GM21360 (cell line): ENCODE results near the gene SLC24A3.

Experiments used
- ATAC-seq: cut with Tn5 transposase; IDR thresholded peaks from one replicate; pipeline ENCODE4 v1.9.1; 2021; ENCODE audit warnings: mild to moderate bottlenecking, moderate library complexity; ENCODE audit not compliant: unreplicated experiment

SLC24A3 gene

DNA sequence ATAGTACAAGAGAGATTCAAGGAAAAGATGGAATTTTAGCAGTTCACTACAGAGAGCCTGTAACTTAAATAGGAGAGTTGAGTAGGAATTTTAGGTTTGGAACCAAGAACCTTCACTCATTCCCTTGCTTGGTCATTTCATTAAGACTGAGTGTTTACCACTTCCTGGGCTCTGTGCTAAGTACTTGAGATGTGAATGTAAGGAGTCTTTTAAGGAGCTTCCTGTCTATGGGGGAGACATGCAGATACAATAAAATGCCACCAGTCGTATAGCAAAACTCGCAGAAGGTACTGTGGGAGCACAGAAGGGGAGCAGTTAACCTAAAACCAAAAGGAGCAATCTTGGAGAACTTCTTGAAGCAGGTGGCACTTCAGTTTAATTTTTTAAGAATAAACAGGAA, 204.2 kb downstream of the SLC24A3 start:
- no peak for ATAC-seq

DNA sequence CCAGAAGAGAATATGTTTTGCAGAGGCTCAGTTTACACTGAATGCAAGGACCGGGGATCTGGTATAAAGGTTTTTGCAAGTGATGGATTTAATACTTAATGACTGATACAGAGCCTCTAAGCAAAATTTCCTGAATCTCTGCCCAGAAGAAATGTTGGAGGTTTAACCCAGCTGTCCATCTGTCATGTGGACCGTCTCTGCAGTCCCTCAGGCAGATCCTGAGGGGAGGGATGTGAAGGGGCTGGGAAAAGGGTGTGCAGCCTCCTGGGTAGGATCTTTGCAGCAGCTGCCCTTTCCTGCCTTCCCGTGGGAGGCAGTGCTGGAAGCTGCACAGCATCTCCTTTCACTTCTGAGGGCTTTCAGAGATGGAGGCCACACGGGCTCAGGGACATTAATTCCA, 207.0 kb downstream of the SLC24A3 start:
- ATAC-seq = no peak

DNA sequence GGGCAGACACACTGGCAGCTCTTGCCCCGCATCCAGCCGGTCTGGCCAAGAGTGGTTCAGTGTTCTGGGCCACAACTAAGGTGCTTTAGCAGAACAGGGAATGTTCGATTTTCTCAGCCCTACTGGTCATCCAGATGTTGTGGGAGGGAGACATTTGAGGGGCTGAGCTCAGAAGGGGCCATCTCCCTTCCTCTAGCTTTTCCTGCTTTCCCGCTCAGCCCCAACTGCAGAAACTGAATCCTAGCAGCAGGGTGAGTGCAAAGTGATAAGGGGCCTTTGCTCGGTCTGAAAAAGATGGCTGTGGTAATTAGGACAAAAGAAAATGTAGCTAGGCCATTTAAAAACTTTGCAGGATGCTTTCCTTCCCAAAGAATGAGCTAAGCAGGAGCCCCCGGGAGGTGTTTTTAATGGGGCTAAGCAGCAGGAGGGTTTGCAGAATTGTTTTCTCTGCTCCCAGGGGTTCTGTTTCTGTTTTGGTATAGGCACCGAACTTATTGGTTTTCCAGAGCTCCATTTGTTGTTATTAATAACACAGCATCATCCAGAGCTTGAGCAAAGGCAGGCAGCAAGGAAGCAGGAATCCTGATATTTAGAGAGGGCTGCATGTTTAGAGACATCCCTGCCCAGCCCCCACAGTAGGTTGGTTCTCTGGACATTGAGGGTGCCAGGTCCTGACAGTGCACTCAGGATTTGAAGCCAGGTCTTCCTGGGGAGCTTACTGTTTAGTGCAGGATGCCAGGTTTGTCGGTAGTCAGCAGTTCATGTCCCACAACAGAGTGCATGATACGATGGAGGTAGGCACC, 210.9 kb downstream of the SLC24A3 start:
- no peak for ATAC-seq

DNA sequence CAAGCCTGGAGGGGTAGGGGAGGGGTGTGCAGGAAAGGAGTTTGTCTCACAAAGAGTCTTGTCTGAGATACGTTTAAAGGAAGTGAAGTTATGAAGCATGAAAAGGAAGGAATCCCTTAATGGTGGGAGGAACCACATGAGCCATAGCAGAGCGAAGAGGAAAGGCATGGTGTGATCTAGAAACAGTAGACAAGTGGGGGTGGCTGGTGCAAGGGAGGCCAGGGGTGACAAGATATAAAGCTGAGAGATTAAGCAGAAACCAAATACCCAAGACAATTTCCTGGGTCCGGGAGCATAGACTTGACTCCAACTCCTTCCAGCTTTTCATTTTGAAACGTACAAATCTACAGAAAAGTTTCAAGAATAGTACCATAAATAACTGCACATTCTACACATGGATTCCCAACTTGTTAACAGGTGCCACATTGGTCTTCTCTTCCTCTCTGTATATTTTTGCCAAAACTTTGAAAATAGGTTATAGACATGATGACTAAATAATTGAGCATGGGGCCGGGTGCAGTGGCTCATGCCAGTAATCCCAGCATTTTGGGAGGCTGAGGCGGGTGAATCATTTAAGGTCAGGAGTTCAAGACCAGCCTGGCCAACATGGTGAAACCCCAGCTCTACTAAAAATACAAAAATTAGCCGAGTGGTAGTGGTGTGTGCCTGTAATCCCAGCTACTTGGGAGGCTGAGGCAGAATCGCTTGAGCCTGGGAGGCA, 211.6 kb downstream of the SLC24A3 start:
- no peak for ATAC-seq

DNA sequence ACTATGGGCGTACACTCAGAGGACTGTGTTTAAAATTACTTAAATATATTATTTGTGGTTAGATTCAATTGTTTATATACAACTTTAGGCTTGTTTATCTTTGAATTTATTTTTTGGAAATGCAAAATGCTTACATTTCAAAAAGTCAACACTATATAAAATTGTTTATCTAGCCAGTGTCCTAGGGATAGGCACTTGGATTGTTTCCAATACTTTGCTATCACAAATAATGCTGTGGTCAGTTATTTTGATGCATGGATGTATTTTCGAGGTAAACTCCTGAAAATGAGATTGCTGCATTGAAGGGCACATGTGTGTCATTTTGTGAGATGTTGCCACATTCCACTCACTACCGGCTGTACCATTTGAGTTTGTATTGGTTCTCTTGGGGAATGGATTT, 213.9 kb downstream of the SLC24A3 start:
- no peak for ATAC-seq

DNA sequence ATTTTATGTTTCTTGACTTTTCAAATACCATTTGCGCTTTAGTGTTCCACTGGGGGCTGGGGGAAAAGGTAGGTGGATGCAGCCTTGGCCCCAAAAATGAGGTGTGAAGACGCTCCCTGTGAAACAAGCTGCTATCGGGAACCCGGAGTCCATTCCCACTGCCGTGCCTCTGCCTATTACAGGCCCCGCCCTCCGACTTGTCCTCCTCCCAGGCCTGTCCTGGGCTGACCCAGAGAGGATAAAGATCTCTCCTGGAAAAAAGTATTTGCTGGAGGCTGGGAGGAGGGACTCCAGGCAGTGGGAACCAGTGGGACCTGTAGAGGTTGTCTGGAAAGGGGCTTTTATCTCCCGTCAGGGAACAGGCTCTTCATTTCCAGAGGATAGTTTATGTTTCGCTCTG, 215.0 kb downstream of the SLC24A3 start:
- ATAC-seq = no peak

DNA sequence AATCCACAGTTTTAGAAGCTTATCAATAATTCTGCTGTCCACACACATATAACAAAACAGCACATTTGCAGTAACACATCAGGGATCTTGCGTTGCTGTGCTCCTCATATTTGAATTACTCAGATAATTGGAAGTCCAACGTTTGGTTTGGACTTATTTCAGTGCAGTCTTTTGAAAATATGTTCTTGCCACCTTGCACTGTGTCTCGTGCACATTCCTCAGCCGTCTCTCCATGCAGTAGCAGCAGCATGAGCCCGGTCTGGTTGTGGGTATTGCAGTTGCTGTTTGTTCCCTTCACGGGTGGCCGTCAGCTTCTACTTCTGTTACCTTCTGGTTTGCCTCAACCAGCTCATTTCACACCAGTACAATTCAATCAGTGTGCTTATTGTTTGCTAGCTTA, 215.5 kb downstream of the SLC24A3 start:
- ATAC-seq = no peak

DNA sequence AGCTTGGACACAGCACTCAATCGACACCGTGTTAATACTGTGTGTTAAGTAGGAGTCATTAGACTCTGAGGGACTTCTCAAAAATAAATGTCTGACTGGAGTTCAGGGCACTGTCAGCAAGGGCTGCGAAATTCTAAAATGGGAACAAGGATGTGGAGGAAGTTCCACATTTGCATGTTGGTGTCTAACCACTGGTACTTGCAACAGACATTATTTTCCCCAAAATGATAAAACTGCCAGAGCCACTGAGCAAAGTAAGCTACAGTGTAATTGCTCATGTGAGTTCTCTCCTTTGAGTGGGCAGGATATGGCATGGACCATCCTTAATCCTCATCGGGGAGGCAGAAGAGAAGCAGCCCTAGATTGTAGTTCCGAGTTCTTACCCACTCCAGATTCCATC, 215.9 kb downstream of the SLC24A3 start:
- no peak for ATAC-seq

DNA sequence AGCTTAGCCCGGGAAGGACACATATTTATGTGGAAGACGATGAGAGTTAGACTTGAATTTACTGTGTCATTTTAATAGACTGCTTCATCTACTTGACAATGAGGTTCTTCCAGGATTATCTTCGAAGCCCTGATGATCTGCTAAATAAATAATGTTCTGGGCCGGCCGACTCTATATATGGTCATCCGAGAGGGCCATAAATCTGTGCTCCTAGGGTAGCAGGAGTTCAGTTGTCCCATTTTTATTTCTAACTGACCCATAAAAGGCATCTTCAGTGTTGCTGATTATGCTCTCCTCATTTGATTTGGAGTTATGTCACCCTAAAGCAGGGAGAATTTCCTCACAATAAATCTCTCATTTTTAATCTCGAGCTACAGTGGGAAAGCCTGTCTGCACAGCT, 217.1 kb downstream of the SLC24A3 start:
- ATAC-seq = no peak

DNA sequence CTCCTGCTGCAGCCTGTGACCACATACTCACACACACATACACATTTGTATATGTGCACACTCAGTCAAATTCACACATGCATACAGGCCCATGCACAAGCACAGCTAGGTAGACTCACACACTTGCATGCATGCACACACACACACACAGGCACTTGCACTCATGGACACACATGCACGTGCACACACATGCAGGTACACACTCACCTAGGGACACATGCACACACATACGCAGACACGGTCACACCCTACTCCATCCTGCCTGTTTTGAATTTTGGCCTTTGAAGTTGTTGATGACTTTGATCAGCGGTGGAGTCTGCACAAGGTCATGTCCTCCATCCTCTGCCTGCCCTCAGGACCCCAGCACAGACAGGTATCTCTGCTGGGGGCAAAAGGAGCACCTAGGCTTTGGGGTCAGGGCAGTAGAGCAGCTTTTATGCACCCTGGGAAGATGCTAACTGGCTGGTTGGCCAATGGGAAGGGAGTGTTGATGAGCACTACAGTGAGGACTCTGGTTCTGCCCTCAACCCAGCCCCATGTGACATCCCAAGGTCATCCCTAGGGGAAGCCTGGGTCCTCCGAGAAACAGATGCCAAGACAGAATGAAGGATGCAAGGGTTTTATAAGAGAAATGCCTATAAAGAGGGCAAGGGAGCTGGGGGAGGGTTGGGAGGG, 218.3 kb downstream of the SLC24A3 start:
- ATAC-seq = no peak

DNA sequence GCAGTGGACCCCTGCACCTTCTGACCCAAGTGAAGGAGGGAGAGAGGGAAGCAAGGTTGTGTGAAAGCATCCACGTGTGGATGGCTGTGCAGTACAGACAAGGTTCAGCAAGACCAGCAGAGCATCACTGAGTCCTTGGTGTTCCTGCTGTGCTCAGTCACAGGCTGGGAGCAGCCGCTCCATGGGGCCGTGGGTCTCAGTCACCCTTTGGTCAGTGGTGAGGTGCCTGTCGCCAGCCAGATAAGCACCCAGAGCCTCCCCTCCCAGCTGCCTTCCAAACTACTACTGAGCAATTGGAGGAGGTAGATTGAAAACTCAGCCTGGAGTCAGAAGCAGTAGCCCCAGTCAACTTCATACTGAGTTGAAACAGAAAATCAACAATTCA, 218.9 kb downstream of the SLC24A3 start:
- no peak for ATAC-seq

DNA sequence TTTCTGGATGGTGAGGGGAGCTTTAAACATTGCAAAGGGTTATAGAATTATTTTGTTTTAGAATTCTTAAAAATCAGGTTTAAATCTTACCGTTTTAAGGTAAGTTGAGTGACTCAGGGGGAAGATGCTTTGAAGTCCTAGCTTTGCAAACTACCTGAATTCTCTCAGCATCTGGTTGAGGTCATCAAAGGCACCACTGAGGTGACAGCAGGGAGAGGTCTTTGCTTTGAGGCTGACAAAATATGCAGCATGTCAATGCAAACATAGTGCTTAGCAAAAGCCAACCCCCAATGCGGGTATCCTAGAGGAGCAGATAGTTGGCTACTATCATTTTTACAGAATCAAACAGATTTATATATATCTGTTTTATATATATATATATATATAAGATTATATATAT, 219.5 kb downstream of the SLC24A3 start:
- no peak for ATAC-seq

DNA sequence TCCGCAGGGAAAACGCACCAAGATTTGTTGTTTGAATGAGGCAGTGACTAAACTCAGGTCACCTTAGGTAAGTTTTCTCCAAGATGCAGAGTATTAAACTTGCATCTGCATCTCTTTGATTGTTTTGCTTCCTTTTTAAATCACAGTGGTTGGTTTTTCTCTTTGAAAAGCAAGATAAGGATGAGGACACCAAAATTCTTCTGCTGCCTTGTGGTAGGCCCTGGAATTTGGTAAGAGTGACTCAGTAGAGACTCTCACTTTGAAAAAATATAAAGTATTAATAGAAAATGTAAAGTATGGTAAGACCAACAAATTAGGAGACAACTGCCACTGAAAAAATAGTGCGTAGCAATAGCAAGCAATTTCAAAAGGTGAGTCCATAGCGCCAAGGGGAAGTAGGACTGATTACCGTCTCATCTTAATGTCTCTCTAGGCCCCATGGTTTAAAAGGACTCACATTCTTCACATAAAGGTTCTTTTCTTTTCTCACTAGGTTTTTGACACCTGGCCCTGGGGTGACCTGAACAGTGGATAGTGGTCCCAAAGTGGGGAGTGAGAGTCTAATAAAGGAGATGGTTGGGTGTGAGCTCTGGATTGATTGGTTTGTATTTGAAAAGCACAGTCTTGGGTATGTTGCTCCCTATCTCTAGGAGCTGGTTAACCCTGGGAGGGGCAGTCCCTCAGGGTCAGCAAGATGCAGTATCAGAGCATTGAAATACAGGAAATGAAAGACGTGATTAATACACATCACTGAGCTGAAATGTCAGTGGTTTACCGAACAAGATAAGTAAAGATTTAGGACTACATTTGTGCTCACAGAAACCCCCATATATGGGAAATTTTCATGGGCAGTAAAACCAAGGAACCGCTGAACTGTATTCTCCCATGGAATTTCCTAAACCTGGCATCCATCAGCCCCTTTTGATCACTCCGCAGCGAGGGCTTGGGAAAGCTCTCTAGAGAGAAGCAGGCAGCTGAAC, 221.2 kb downstream of the SLC24A3 start:
- no peak for ATAC-seq

DNA sequence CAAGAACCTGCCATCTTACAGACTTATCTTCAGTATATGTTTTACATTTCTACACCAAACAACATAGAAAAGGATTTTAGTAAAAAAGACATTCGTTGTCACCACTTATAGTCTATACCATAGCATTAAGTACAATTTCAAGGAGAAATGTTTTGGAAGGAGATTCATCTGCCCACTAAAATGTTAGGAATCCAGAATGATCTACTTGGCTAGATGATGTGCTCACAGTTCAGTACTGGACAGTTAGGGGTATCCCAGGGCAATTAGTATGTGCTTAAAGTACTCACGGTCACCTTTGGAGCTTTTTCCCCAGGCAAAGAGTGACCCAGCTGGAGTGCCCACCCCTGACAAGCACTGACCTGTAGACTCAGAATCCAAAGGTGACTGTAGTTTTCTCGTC, 222.9 kb downstream of the SLC24A3 start:
- ATAC-seq = no peak

DNA sequence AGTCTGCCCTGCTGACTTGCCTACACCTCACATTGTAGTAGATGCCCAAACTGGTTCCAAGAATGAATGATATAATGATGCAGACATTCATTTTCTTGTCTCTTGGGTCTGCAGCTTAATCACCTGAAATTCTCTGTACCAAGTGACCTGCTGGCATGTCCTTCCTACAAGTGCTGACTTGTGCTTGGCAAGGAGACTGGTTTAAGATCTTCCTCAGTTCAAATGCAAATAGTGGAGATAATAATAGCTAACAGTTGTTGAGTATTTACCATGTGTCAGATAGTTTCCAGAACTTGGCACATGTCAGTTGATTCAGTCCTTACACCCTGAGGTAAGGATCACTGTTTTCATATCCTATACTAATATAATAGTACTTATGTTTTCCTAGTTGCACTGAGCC, 223.4 kb downstream of the SLC24A3 start:
- ATAC-seq = no peak

DNA sequence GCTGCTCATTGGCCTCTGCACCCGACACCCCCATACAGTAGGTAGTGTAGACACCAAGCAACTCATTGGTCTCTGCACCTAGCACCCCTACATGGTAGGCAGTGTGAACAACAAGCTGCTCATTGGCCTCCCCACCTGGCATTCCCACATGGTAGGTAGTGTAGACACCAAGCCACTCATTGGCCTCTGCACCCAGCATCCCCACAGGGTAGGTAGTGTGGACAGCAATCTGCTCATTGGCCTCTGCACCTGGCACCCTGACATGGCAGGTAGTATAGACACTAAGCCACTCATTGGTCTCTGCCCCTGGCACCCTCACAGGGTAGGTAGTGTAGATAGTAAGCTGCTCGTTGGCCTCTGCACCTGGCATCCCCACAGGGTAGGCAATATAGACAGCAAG, 226.0 kb downstream of the SLC24A3 start:
- no peak for ATAC-seq

DNA sequence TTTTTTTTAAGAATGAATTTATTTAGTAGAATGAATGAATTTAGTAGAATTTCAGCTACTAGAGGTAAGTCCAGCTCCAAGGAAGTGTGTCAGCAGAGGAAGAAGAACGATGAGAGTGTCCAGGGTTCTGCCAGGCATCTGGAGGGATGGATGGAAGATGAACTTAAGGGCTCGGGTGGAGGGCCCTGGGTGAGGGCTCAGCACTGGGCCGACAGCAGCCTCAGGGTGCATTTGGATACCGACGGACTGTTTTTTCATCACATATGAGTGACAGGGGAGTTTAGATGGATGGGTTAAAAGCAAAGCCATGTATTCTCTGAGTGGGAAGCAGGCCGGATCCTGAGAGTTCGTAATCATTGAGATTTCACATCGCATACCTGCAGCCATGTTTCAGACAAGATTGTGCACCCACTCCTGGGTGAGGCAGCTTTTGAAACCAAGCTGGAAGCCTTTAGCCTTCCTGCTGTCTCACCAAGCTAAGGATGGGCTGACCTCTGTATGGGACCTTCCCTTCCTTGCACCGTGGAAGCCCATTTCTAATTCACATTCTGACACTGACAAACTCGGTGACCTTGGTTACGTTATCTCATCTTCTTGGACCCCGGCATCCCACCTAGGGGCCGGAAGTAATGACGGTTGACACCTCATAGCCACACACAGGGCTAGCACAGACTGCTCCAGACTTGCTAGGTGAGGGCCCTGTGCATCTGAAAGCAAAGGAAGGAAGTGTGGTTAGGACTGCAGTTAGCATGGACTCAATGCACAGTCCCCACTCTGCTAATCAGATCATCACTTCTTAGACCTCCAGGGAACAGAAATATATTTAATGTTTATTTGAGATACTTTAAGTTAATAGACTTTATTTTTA, 228.5 kb downstream of the SLC24A3 start:
- ATAC-seq = no peak

DNA sequence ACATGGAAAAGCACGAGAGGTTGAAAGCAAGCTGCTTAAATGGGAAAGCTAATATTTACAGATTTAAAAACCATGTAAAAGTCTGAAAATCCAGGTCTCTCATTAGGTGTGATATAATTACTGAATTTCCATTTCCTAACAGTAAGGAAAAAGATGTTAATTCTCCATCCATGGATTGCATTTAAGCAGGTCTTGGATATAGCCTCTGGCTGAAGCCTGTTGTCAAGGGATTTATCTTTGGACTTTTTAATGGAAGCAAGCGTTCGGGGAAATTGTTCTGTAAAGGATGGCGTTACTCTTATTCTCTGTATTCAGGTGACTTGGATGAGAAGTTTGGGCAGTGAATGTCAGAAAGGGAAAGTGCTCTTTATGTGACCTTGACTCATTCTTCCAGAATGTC, 233.8 kb downstream of the SLC24A3 start:
- ATAC-seq = no peak

DNA sequence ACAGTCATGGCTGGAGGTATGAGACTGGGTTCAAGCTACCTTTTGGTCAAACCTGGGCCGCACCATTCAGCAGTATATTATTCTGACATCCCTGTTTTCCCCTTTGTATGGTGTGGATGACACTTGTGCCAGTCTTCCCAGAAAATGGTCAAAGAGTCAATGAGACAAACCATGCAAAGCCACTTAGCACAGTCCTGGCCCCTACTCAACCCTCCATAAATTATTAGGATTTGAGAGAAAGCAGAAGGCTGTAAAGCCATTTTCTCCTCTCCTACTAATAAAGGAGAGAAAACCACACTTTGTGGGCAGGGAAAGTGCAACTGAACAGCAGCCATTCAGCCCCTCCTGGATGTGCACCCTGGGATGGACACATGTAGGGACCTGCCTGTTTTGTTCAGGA, 236.2 kb downstream of the SLC24A3 start:
- no peak for ATAC-seq

DNA sequence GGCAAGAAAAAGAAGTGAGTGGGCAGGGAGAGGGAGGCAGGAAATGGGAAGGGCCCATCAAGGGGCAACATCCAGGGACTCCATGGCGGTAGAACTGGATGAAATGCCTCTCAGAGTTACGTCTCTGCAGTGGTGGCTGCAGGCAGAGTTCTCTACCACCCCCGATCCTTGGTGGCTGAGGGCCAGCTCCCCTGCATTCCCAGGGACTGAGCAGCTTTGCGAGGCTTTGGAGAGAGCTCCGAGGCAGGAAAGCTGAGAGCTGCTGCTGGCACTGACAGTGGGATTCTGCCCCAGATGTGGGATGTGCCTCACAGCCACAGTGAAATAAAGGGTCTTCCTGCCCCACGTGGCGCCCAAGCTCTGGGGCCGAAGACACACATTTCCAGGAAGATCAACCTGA, 236.6 kb downstream of the SLC24A3 start:
- no peak for ATAC-seq
